ENCODE measurements around the gene IGSF9. TPM values are rescaled to one million over a fixed set of nuclear protein-coding genes. Genes with fewer than 3 reads are reported as not detected.

IGSF9 gene
- polyA plus RNA-seq, 1 donor from 2014 or later: 11.8 TPM

Small RNAs within 50 kb of the gene (small RNA-seq; reads per million reads assigned to genes)
- gene MIR4259: 0 reads per million in 3 experiments

Other genes with a start within 250 kb of the IGSF9 start
- gene CRP, start 231.0 kb downstream of the IGSF9 start, polyA plus RNA-seq: 0.58 and 0.98 TPM in 2 replicates
- 3.7 and 5.4 TPM in 2 replicates for gene DUSP23, start 164.7 kb downstream of the IGSF9 start, polyA plus RNA-seq
- not detected in 2 replicates for gene FCRL6, start 143.3 kb downstream of the IGSF9 start, polyA plus RNA-seq
- not detected in 2 replicates for gene SLAMF8, start 118.7 kb downstream of the IGSF9 start, polyA plus RNA-seq
- 0.37 TPM in 1 of 2 replicates, not detected in the other for gene VSIG8, start 83.0 kb downstream of the IGSF9 start, polyA plus RNA-seq
- 0.12 TPM in 1 of 2 replicates, not detected in the other for gene CFAP45, start 45.4 kb downstream of the IGSF9 start, polyA plus RNA-seq
- 0.52 and 0.90 TPM in 2 replicates for gene TAGLN2, start 20.1 kb downstream of the IGSF9 start, polyA plus RNA-seq
- not detected in 2 replicates for gene SLAMF9, start 8.6 kb upstream of the IGSF9 start, polyA plus RNA-seq
- gene PIGM, start 86.4 kb upstream of the IGSF9 start, polyA plus RNA-seq: 3.4 and 3.8 TPM in 2 replicates
- not detected in 2 replicates for gene KCNJ10, start 124.5 kb upstream of the IGSF9 start, polyA plus RNA-seq
- 8.0 and 9.8 TPM in 2 replicates for gene KCNJ9, start 135.9 kb upstream of the IGSF9 start, polyA plus RNA-seq
- gene IGSF8, start 153.0 kb upstream of the IGSF9 start, polyA plus RNA-seq: 26.9 and 27.3 TPM in 2 replicates
- 0.12 and 0.14 TPM in 2 replicates for gene ATP1A2, start 170.1 kb upstream of the IGSF9 start, polyA plus RNA-seq
- gene ATP1A4, start 206.0 kb upstream of the IGSF9 start, polyA plus RNA-seq: not detected in 2 replicates
- gene CASQ1, start 245.0 kb upstream of the IGSF9 start, polyA plus RNA-seq: not detected in 2 replicates

Data from neural cell (in vitro differentiated cells).